ENCODE measurements around the gene TEAD3. TPM values are rescaled to one million over a fixed set of nuclear protein-coding genes. Genes with fewer than 3 reads are reported as not detected.

TEAD3 gene
- total RNA-seq: 12.5 and 14.2 TPM in 2 replicates

GRCh38 chr6:35496841-35497570 is at the start of gene TEAD3:
Gene TEAD3, minus strand, starts transcription at chr6:35497079.

DNA sequence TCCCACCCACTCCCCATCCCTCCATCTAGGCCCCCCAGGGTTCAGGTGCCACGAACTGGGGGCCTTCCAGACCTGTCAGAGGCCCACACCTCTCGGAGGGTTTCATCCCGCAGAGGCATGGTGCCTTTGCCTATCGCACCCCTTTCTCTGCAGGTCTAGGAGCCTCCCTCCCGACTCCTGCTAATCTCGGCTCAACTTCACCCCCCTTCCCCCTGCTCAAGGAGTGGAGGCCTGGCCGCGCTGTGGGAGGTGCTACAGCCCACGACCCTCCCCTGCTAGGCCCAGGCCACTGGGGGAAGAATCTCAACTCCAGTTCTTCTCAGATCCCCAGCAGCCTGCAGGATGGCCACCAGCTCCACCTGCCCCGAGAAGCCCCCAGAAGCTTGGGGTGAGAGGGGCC is 15.9 kb upstream of the TEAD3 start, which contains the start of gene TULP1:
TULP1 (minus strand) TSS at position 157 of the 400 bp plus-strand sequence; CDS start at position 119, 38 bp downstream.

DNA sequence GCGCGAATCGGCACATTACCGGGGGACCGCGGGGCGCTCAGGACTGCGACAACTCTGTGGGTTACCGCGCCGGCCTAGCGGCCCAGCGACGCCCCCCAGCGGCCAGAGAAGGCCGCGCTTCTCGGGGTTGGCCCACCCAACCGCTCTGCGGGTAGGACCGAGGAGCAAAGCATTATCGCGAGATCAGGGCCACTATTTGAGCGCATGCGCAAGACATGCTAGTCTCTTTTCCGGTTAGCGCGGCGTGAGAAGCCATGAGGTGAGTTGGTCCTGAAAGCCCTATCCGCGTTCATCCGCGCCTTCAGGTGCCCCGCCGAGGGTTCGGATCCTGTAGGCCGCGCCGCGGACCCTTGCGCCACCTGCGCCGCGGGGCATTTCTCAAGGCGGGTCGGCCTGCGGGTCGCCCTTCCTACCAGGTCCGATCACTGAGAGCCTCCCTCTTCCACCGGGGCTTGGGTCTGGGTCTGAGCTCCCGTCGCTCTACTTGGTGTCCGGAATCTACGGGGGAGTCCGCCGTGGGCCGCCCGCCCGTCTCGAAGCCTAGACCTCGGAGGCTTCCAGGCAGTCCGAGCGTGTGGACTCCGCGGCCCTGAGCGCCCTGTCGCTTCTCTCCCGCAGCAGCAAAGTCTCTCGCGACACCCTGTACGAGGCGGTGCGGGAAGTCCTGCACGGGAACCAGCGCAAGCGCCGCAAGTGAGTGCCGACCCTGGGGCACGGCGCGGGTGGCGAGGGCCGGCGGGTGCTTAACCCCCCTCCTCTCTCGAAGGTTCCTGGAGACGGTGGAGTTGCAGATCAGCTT is 28.5 kb downstream of the TEAD3 start, which contains the start of gene RPL10A:
RPL10A (plus strand) TSS at position 221 of the 799 bp plus-strand sequence; CDS start at position 255, 34 bp downstream.

GRCh38 chr6:35452183-35453090 is 44.4 kb downstream of the TEAD3 start, which contains the start of gene FANCE:
Gene FANCE, plus strand, starts transcription at chr6:35452338. Its CDS starts 208 bp downstream, at chr6:35452546.

Other genes starting within 250 kb of the TEAD3 start
- 17.9 and 22.0 TPM in 2 replicates for gene ZNF76, start 237.3 kb downstream of the TEAD3 start, total RNA-seq
- 0.87 and 0.89 TPM in 2 replicates for gene DEF6, start 199.3 kb downstream of the TEAD3 start, total RNA-seq
- gene PPARD, start 154.5 kb downstream of the TEAD3 start, total RNA-seq: 10.4 and 15.5 TPM in 2 replicates
- gene FANCE, start 44.7 kb downstream of the TEAD3 start, total RNA-seq: 10.4 and 13.5 TPM in 2 replicates
- 1,320 and 1,664 TPM in 2 replicates for gene RPL10A, start 28.7 kb downstream of the TEAD3 start, total RNA-seq
- under 0.01 TPM in 1 of 2 replicates, not detected in the other for gene TULP1, start 15.8 kb upstream of the TEAD3 start, total RNA-seq
- 14.5 and 27.1 TPM in 2 replicates for gene FKBP5, start 191.8 kb upstream of the TEAD3 start, total RNA-seq
- gene ARMC12, start 240.0 kb upstream of the TEAD3 start, total RNA-seq: 0.22 and 0.25 TPM in 2 replicates

Data from uterine smooth muscle cell (primary cell).